Stimulated activated CD8-positive, alpha-beta memory T cell treated with anti-CD3 and anti-CD28 coated beads, Interleukin-12 subunit alpha, Interleukin-12 subunit beta, amount 100 ng/mL, for 1 hour (primary cell): ENCODE data around the gene L3MBTL3.
"Not testable (repeated sequence)": the region's sequence is repeated elsewhere in the genome, so short reads cannot be mapped to it uniquely, and the experiment has no call there.

ENCODE experiments used
- DNase-seq: peaks from one replicate; pipeline ENCODE4 v3.0.0-alpha.2; 2020; ENCODE audit warnings: low read depth

L3MBTL3 gene

GRCh38 chr6:130138909-130139242, 120.5 kb downstream of the L3MBTL3 start:
- no peak for DNase-seq

- no peak for DNase-seq
Measured at GRCh38 chr6:130140084-130140483, 121.7 kb downstream of the L3MBTL3 start.

- no peak for DNase-seq
Measured at GRCh38 chr6:130143709-130144108, 125.3 kb downstream of the L3MBTL3 start.

- DNase-seq = no peak
Measured at GRCh38 chr6:130147111-130147510, 128.7 kb downstream of the L3MBTL3 start.

GRCh38 chr6:130148181-130148580, 129.8 kb downstream of the L3MBTL3 start:
- DNase-seq = no peak

GRCh38 chr6:130149016-130149415, 130.6 kb downstream of the L3MBTL3 start:
- not testable (repeated sequence) for DNase-seq

- no peak for DNase-seq
Measured at GRCh38 chr6:130150906-130151305, 132.5 kb downstream of the L3MBTL3 start.

- DNase-seq = no peak
Measured at GRCh38 chr6:130152908-130153510, 134.6 kb downstream of the L3MBTL3 start.

- no peak for DNase-seq
Measured at GRCh38 chr6:130156908-130157307, 138.5 kb downstream of the L3MBTL3 start.

- no peak for DNase-seq
Measured at GRCh38 chr6:130158056-130158455, 139.7 kb downstream of the L3MBTL3 start.

- no peak for DNase-seq
Measured at GRCh38 chr6:130158548-130158947, 140.2 kb downstream of the L3MBTL3 start.

- DNase-seq = no peak
Measured at GRCh38 chr6:130159956-130160355, 141.6 kb downstream of the L3MBTL3 start.

GRCh38 chr6:130161683-130162404, 143.5 kb downstream of the L3MBTL3 start:
- DNase-seq = no peak

- DNase-seq = no peak
Measured at GRCh38 chr6:130162421-130162820, 144.0 kb downstream of the L3MBTL3 start.

- no peak for DNase-seq
Measured at GRCh38 chr6:130163266-130163665, 144.9 kb downstream of the L3MBTL3 start.

- DNase-seq = no peak
Measured at GRCh38 chr6:130164251-130164650, 145.9 kb downstream of the L3MBTL3 start.

- no peak for DNase-seq
Measured at GRCh38 chr6:130167655-130168054, 149.3 kb downstream of the L3MBTL3 start.

GRCh38 chr6:130170160-130170559, 151.8 kb downstream of the L3MBTL3 start:
- not testable (repeated sequence) for DNase-seq

- not testable (repeated sequence) for DNase-seq
Measured at GRCh38 chr6:130173377-130174004, 155.1 kb downstream of the L3MBTL3 start.

- DNase-seq = no peak
Measured at GRCh38 chr6:130176378-130176777, 158.0 kb downstream of the L3MBTL3 start.

GRCh38 chr6:130178692-130179091, 160.3 kb downstream of the L3MBTL3 start:
- no peak for DNase-seq

GRCh38 chr6:130182466-130182865, 164.1 kb downstream of the L3MBTL3 start:
- no peak for DNase-seq
